Loucy (cell line): ENCODE data around the gene HIKESHI.
"Not testable (repeated sequence)": the region's sequence is repeated elsewhere in the genome, so short reads cannot be mapped to it uniquely, and the experiment has no call there.

Source experiments
- H2AFZ ChIP-seq: fragments of 200-600 bp; sonication (generic); 2 replicates; pipeline ENCODE4 v1.6.0; 2016; ENCODE audit warnings: antibody characterized with exemption, mild to moderate bottlenecking, low read length, moderate library complexity
- H3F3A ChIP-seq: fragments of 200-600 bp; 2 replicates; pipeline ENCODE4 v1.6.0; 2016; ENCODE audit warnings: antibody characterized with exemption, low read depth, mild to moderate bottlenecking
- H3K27me3 ChIP-seq: fragments of 200-600 bp; sonication (generic); 2 replicates; pipeline ENCODE4 v1.6.1; 2014; ENCODE audit warnings: low read length, mild to moderate bottlenecking; ENCODE audit not compliant: insufficient read depth, poor library complexity, severe bottlenecking
- H3K36me3 ChIP-seq: fragments of 200-600 bp; sonication (generic); 2 replicates; pipeline ENCODE4 v1.6.1; 2016; ENCODE audit warnings: low read length; ENCODE audit not compliant: insufficient read depth
- H3K4me1 ChIP-seq: fragments of 200-600 bp; sonication (generic); 2 replicates; pipeline ENCODE4 v1.5.1; 2014; ENCODE audit warnings: low read length, mild to moderate bottlenecking; ENCODE audit not compliant: insufficient read depth, poor library complexity, severe bottlenecking
- H3K4me2 ChIP-seq: fragments of 200-600 bp; sonication (generic); 2 replicates; pipeline ENCODE4 v1.6.0; 2014; ENCODE audit warnings: antibody characterized with exemption, low read length, low read depth, mild to moderate bottlenecking; ENCODE audit not compliant: poor library complexity, severe bottlenecking
- H3K4me3 ChIP-seq: fragments of 200-600 bp; sonication (generic); 2 replicates; pipeline ENCODE4 v1.5.1; 2014; ENCODE audit warnings: low read length, mild to moderate bottlenecking, mixed read lengths; ENCODE audit not compliant: poor library complexity, severe bottlenecking
- H3K79me2 ChIP-seq: fragments of 200-600 bp; sonication (generic); 2 replicates; pipeline ENCODE4 v1.6.1; 2014; ENCODE audit warnings: low read length; ENCODE audit not compliant: insufficient read depth
- H3K9ac ChIP-seq: fragments of 200-600 bp; sonication (generic); 2 replicates; pipeline ENCODE4 v1.6.0; 2014; ENCODE audit warnings: mild to moderate bottlenecking, low read depth, low read length, moderate library complexity; ENCODE audit not compliant: poor library complexity, severe bottlenecking
- H3K9me2 ChIP-seq: fragments of 200-600 bp; sonication (generic); replicated peaks from 2 replicates; pipeline ENCODE4 v1.6.1; 2016; ENCODE audit warnings: low read depth, low read length, mixed read lengths
- H3K9me3 ChIP-seq: fragments of 200-600 bp; sonication (generic); 2 replicates; pipeline ENCODE4 v1.6.1; 2014; ENCODE audit warnings: mild to moderate bottlenecking, antibody characterized with exemption, low read length, low read depth; ENCODE audit not compliant: insufficient read depth
- H4K20me1 ChIP-seq: fragments of 200-600 bp; sonication (generic); 2 replicates; pipeline ENCODE4 v1.6.0; 2014; ENCODE audit warnings: antibody characterized with exemption, low read length, mild to moderate bottlenecking; ENCODE audit not compliant: insufficient read depth, poor library complexity, severe bottlenecking
- EZH2phosphoT487 ChIP-seq: fragments of 200-600 bp; IDR thresholded peaks from 2 replicates; pipeline ENCODE4 v1.6.1; 2018; ENCODE audit warnings: antibody characterized with exemption, mild to moderate bottlenecking, moderate library complexity, borderline replicate concordance
- TF ChIP-seq, protein P1 (sequence below): fragments of 200-600 bp; sonication (generic); conservative IDR thresholded peaks from 2 replicates; pipeline ENCODE4 v1.5.1; 2014; ENCODE audit warnings: mild to moderate bottlenecking, antibody characterized with exemption, low read length

HIKESHI gene

DNA sequence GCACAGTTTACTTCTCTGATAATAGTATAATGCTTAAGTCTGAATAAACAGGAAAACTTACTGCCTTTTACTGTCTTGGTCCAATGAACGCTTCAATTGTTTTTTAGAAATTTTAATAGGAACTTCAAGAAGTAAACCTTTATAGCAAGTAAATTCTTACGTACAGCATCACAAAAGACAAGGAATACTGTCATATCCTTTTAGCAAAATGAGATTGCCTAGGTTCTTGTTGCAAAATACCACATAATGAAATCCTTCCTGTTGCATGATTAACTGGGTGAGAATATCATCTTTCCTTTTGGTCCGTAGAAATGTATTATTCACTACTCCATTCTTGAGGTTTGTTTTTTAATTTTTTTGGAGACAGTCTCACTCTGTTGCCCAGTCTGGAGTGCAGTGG is 22.3 kb upstream of the HIKESHI start:
- Histone ChIP-seq H3K9me3 (no peaks in the 10 kb centered on the region), H4K20me1 (peaks cover 15% of the 10 kb centered on the region), H3K4me3 (no peak overlapping the region), H3K36me3 (peaks cover 75% of the 10 kb centered on the region; the same call in 1 of the 2 replicates), H3K9me2 (no peaks in the 10 kb centered on the region), H2AFZ (no peak overlapping the region), H3K79me2 (peaks cover 15% of the 10 kb centered on the region), H3K4me1 (no peaks in the 10 kb centered on the region), H3K9ac (no peak overlapping the region), H3F3A (no peaks in the 10 kb centered on the region), H3K4me2 (no peak overlapping the region), H3K27me3 (no peaks in the 10 kb centered on the region)
- no peak for TF ChIP-seq EZH2phosphoT487
- TF ChIP-seq, protein P1, sequence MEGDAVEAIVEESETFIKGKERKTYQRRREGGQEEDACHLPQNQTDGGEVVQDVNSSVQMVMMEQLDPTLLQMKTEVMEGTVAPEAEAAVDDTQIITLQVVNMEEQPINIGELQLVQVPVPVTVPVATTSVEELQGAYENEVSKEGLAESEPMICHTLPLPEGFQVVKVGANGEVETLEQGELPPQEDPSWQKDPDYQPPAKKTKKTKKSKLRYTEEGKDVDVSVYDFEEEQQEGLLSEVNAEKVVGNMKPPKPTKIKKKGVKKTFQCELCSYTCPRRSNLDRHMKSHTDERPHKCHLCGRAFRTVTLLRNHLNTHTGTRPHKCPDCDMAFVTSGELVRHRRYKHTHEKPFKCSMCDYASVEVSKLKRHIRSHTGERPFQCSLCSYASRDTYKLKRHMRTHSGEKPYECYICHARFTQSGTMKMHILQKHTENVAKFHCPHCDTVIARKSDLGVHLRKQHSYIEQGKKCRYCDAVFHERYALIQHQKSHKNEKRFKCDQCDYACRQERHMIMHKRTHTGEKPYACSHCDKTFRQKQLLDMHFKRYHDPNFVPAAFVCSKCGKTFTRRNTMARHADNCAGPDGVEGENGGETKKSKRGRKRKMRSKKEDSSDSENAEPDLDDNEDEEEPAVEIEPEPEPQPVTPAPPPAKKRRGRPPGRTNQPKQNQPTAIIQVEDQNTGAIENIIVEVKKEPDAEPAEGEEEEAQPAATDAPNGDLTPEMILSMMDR = no peak

DNA sequence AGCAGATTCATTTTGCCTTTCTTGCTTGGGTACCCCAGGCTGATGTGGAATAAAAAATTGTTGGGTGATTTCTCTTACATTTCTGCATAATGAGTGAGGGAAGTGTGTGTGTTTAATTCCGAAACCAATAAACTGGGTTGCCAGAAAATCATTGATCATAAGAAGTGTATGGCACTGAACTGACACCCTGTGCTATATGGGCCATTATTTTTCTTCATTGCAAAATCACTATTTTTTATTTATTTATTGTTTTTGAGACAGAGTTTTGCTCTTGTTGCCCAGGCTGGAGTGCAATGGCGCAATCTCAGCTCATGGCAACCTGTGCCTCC is 14.6 kb upstream of the HIKESHI start:
- no peaks in the 10 kb centered on the region for H3K9me3 ChIP-seq
- no peaks in the 10 kb centered on the region for H3K4me1 ChIP-seq
- H3F3A ChIP-seq = no peaks in the 10 kb centered on the region
- no peaks in the 10 kb centered on the region for H3K9me2 ChIP-seq
- H3K4me2 ChIP-seq = no peak overlapping the region
- H2AFZ ChIP-seq = no peak overlapping the region
- no peaks in the 10 kb centered on the region for H3K27me3 ChIP-seq
- peaks cover 11% of the 10 kb centered on the region; the same call in 1 of the 2 replicates for H3K36me3 ChIP-seq
- no peak overlapping the region for H3K9ac ChIP-seq
- TF ChIP-seq, protein P1 = no peak
- TF ChIP-seq EZH2phosphoT487 = no peak
- no peak overlapping the region for H3K4me3 ChIP-seq
- no peaks in the 10 kb centered on the region for H4K20me1 ChIP-seq
- no peaks in the 10 kb centered on the region for H3K79me2 ChIP-seq

DNA sequence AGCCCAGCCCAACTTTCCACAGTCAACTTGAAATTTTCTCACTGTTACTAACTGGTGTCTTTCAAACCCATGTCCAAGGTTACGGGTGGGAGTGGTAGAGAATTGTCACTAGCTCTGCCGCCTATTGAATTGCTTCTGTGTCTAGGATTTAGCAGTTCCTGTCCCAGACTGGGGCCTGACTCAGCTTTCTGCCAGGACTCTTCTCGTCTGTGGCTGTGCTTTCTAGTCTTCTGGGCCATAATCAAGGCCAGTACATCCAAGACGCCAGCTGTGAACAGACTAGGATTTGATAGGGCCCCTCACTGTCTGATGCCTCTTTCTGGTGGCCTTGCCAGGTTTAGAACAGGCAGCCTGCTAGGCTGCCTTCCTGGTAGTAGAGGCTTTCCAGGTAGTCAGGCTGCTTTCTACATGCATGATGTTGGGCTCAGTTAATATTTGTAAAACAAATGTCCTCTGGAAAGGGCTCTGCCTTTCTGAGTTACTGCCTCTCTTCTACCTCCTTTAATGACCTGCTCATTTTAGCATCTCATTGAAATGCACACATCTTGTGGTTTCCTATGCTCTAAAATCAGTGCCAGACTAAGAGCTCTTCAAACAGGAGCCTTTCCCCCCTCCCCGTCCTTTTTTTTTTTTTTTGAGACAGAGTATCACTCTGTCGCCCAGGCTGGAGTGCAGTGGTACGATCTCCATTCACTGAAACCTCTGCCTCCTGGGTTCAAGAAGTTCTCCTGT is 13.1 kb upstream of the HIKESHI start:
- no peak overlapping the region for H3K4me2 ChIP-seq

DNA sequence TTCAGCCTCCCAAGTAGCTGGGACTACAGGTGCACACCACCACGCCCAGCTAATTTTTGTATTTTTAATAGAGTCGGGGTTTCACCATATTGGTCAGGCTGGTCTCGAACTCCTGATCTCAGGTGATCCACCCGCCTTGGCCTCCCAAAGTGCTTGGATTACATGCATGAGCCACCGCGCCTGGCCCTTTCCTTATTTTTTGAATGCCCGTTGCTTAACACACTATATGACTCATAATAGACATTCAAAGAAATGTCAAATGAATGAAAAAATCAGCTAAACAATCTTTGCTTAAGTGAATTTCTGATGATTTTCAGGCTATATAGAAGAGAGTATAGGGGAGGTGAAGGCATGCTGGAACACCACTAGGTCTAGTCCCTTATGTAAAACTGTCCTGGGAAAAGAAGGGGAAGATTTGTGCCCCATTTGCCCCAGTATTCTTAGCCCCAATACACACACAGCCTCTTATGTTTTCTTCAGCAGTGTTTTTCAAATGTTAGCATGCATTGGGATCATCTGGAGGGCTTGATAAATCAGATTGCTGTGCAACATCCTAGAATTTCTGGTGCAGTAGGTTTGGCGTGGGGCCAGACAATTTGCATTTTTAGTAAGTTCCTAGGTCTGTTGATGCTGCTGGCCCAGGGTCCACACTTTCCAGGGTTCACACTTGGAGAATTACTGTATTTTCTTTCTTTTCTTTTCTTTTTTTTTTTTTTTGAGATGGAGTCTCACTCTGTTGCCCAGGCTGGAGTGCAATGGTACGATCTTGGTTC is 12.3 kb upstream of the HIKESHI start:
- H3K4me2 ChIP-seq, H3K9ac ChIP-seq, H3K4me1 ChIP-seq, H3F3A ChIP-seq, H4K20me1 ChIP-seq, H3K79me2 ChIP-seq, H3K36me3 ChIP-seq, H3K27me3 ChIP-seq, H3K4me3 ChIP-seq, H3K9me3 ChIP-seq, H3K9me2 ChIP-seq, H2AFZ ChIP-seq: not testable (repeated sequence)

More for the DNA sequence above, 13.1 kb upstream of the HIKESHI start:
- TF ChIP-seq, protein P1 = no peak
- no peak for TF ChIP-seq EZH2phosphoT487
- Histone ChIP-seq H3K9ac (no peak overlapping the region), H3K36me3 (peaks cover 7% of the 10 kb centered on the region; the same call in 1 of the 2 replicates), H2AFZ (no peak overlapping the region), H3K4me3 (no peak overlapping the region), H3K9me3 (no peaks in the 10 kb centered on the region), H3K4me1 (no peaks in the 10 kb centered on the region), H3K79me2 (no peaks in the 10 kb centered on the region), H3F3A (no peaks in the 10 kb centered on the region), H3K27me3 (no peaks in the 10 kb centered on the region), H3K9me2 (no peaks in the 10 kb centered on the region), H4K20me1 (no peaks in the 10 kb centered on the region)
